Activated naive CD4-positive, alpha-beta T cell treated with anti-CD3 and anti-CD28 coated beads, Interleukin-2, amount 10 ng/mL, durations not matched to agents 7 days and 5 days (primary cell): ENCODE measurements around the gene TXNL1.

Experiments used
- CTCF ChIA-PET: fragments of 350-600 bp; sonication (Branson Sonifier 250); formaldehyde crosslinking; loops from one replicate; lab custom pipeline; 2021; ENCODE audit warnings: antibody characterized with exemption; lab: Charles Lee
- DNase-seq: peaks from one replicate; pipeline ENCODE4 v3.0.0-alpha.2; 2020
- H3K27ac Mint-ChIP-seq: one replicate; pipeline ENCODE4 v1.8.0; 2021; ENCODE audit warnings: mild to moderate bottlenecking, moderate library complexity, mixed read lengths
- H3K27me3 Mint-ChIP-seq: one replicate; pipeline ENCODE4 v1.8.0; 2021; ENCODE audit warnings: mild to moderate bottlenecking, mixed read lengths
- H3K36me3 Mint-ChIP-seq: one replicate; pipeline ENCODE4 v1.8.0; 2021; ENCODE audit warnings: mixed read lengths
- H3K4me1 Mint-ChIP-seq: one replicate; pipeline ENCODE4 v1.8.0; 2021; ENCODE audit warnings: mixed read lengths
- H3K4me3 Mint-ChIP-seq: one replicate; pipeline ENCODE4 v1.8.0; 2021; ENCODE audit warnings: mild to moderate bottlenecking, moderate library complexity, mixed read lengths
- H3K9me3 Mint-ChIP-seq: one replicate; pipeline ENCODE4 v1.8.0; 2021; ENCODE audit warnings: mixed read lengths

The TXNL1 gene

DNA sequence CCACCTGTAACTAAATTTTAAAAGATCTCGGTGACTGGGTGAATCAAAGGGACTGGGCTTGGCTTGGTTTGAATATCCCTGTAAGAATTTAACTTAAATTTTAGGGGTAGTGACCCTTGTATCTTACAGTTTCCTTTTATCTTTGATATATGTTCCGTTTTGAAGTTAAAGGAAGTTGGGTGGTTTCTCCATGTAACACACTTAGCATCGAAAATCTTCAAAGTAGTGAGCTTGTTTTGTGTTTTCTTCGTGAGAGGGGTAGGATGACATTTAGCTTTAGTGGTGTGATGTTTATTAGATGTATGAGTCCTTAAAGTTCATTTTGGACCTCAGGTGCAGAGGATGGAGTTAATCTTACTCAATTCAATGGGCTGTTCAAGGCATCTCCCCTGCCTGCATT lies 14.4 kb upstream of the TXNL1 start:
- no peak for DNase-seq
- H3K27ac Mint-ChIP-seq = peak overlapping the region; percentile 90
- H3K4me3 Mint-ChIP-seq = peak overlapping the region; percentile 70
- no peaks in the 10 kb centered on the region for H3K9me3 Mint-ChIP-seq
- peaks cover 12% of the 10 kb centered on the region for H3K36me3 Mint-ChIP-seq
- H3K4me1 Mint-ChIP-seq = peaks cover 54% of the 10 kb centered on the region
- no peaks in the 10 kb centered on the region for H3K27me3 Mint-ChIP-seq
- CTCF ChIA-PET = interaction anchor here (1.5 kb wide), 1 partner anchor 15 kb away, joined by 4 read pairs; the partner anchor contains the start of gene TXNL1

DNA sequence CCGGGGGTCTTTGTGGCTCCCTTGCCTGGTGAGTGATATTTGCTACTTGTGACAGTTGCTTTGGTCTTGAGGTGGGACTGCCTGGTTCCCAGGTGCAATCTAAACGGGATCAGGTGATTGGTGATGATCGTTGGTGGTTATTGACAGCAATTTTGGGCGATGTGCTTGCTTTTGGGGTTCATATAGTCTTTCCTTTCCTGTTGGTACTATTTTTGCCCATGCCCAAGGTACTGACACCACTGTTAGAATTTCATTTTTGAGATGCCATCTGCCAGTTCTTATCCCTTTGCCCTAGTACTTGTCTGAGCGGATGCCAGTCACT lies 13.3 kb upstream of the TXNL1 start:
- Mint-ChIP-seq H3K9me3 (no peaks in the 10 kb centered on the region), H3K27me3 (no peaks in the 10 kb centered on the region), H3K4me3 (peak overlapping the region; percentile 80), H3K36me3 (peaks cover 14% of the 10 kb centered on the region), H3K4me1 (peaks cover 62% of the 10 kb centered on the region), H3K27ac (peak overlapping the region; percentile 90)
- no peak for DNase-seq
- CTCF ChIA-PET = interaction anchor here (0.6 to 1.5 kb wide), 2 partner anchors 14 to 64 kb away, joined by 3 to 4 read pairs; partner anchors contain the start of gene TXNL1

DNA sequence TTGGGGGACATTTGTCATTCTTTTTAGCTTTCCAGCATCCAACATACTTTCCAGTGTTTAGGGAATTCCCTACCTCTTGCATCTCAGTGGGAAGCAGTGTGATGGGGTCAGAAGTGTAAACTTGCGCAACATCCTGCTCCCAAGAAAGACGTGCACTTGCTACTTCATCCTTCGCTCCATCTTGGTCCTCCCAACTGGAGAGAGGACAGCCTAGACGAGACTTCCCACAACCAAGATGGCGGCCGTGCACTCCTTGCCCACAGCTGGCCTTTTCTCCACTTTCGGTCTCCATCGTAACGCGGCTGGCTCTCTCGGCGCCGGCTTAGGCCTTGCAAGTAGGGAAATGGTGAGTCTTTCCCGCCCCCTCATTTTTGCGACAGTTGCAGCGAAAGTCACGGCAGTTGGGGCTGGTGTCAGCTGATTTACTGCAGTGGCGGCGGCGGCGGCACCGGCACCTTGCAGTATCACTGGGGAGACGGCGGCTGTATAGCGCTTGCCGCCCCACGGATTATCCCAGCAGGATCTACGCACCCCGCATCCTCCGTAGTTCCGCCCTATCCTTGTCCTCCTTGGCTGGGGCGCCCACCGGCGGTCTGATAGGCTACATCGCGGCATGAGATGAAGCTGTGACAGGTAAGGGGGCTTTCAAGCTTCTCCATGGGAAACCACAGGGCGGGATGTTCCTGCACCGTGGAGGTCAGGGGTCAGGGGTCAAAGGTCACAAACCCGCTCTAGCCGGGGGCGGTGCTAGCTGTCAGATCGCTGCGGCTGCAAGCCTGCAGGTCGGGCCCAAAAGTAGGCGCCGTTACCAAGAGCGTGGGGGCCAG lies 12.8 kb upstream of the TXNL1 start, which contains the start of gene WDR7:
TSS of gene WDR7 (plus strand) at position 416 of the 827 bp plus-strand sequence. CDS start 21,157 bp downstream, outside the sequence.
- Mint-ChIP-seq H3K36me3 (peaks cover 14% of the 10 kb centered on the region), H3K27me3 (no peaks in the 10 kb centered on the region), H3K4me3 (peak within 1 kb of the TSS; percentile 80), H3K4me1 (peaks cover 63% of the 10 kb centered on the region), H3K27ac (peak within 1 kb of the TSS; percentile 90), H3K9me3 (no peaks in the 10 kb centered on the region)
- CTCF ChIA-PET = interaction anchor here (0.6 kb wide), 1 partner anchor 65 kb away, joined by 3 read pairs; no protein-coding TSS in a partner anchor
- peak; percentile 97 for DNase-seq

DNA sequence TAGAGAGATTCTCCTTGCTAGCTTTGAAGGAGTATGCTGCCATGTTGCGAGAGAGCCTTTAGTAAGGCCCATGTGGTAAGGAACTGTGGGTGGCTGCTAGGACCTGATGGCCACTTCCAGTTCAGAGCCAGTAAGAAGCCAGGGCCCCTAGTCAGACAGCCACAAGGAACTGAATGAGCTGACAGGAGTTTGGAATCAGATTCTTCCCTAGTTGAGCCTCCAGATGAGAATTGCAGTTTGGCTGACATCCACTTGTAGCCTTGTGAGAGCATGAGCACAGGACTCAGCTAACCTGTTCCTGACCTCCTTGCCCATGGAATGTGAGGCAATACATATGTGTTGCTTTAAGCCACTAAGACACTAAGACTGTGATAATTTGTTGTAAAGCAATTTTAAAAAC lies 11.6 kb upstream of the TXNL1 start:
- Mint-ChIP-seq H3K9me3 (no peaks in the 10 kb centered on the region), H3K27me3 (no peaks in the 10 kb centered on the region)

GRCh38 chr18:56647951-56648893 lies 9.8 kb upstream of the TXNL1 start:
- DNase-seq = no peak
- peaks cover 37% of the 10 kb centered on the region for H3K4me1 Mint-ChIP-seq
- no peak overlapping the region for H3K27ac Mint-ChIP-seq
- H3K9me3 Mint-ChIP-seq = no peaks in the 10 kb centered on the region
- no peaks in the 10 kb centered on the region for H3K27me3 Mint-ChIP-seq
- CTCF ChIA-PET = interaction anchor here (0.6 to 2.1 kb wide), 4 partner anchors 11 to 1655 kb away, joined by 3 to 5 read pairs (median 4); no protein-coding TSS in a partner anchor
- no peak overlapping the region for H3K4me3 Mint-ChIP-seq
- H3K36me3 Mint-ChIP-seq = peaks cover 5% of the 10 kb centered on the region

More for the DNA sequence above, 11.6 kb upstream of the TXNL1 start:
- CTCF ChIA-PET = interaction anchor here (1.1 kb wide), 1 partner anchor 8 kb away, joined by 3 read pairs; no protein-coding TSS in a partner anchor
- H3K36me3 Mint-ChIP-seq = peaks cover 9% of the 10 kb centered on the region
- no peak for DNase-seq
- no peak overlapping the region for H3K4me3 Mint-ChIP-seq
- peaks cover 54% of the 10 kb centered on the region for H3K4me1 Mint-ChIP-seq
- peak overlapping the region; percentile 90 for H3K27ac Mint-ChIP-seq

DNA sequence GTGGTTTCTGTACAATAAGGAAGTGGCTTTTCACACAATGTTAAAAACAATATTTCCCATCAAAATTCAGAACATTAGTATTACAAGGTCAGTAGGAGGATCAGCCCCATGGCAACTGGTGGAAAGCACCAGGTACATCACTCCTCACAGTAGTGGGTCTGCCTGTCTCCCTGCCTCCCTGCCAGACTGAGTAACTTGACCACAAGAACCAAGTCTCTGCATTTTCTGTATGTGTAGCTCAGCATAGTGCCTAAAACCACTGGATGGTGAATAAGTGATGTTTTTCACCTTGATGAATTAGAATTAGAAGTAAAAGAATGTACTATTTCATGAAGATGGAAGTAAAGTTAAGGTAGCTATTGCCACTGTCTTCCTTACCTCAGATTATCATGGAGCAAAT lies 8.7 kb upstream of the TXNL1 start:
- peaks cover 27% of the 10 kb centered on the region for H3K4me1 Mint-ChIP-seq
- H3K36me3 Mint-ChIP-seq = peaks cover 3% of the 10 kb centered on the region
- H3K9me3 Mint-ChIP-seq = no peaks in the 10 kb centered on the region
- no peak for DNase-seq
- H3K4me3 Mint-ChIP-seq = no peak overlapping the region
- H3K27ac Mint-ChIP-seq = no peak overlapping the region
- CTCF ChIA-PET = interaction anchor here (1.8 to 4.7 kb wide), 2 partner anchors 62 to 66 kb away, joined by 4 to 16 read pairs; no protein-coding TSS in a partner anchor
- H3K27me3 Mint-ChIP-seq = no peaks in the 10 kb centered on the region

GRCh38 chr18:56645415-56646016 lies 7.1 kb upstream of the TXNL1 start:
- Mint-ChIP-seq H3K4me1 (peaks cover 21% of the 10 kb centered on the region), H3K9me3 (no peaks in the 10 kb centered on the region), H3K36me3 (peaks cover 3% of the 10 kb centered on the region), H3K27me3 (no peaks in the 10 kb centered on the region), H3K27ac (no peak overlapping the region), H3K4me3 (no peak overlapping the region)
- CTCF ChIA-PET = interaction anchor here (0.6 to 4.7 kb wide), 3 partner anchors 63 to 162 kb away, joined by 3 to 16 read pairs (median 4); no protein-coding TSS in a partner anchor
- no peak for DNase-seq

DNA sequence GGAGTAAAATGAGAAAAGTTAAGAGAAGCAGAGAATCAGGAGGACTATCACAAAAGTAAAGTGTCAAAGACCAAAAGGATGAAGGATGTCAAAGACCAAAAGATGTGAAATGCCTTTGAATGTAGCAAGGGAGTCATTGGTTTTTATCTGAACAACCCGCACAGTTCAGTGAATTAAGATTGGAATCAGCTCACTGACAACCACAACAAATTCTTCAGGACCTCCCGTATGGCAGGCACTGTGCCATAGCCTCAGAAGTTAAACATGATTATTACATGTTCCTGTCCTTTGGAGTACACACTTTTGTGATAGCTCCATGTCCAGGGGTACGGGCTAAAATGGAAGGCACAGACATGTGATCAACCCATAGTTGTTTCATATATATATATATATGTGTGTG lies 5.0 kb upstream of the TXNL1 start:
- CTCF ChIA-PET = interaction anchor here (4.7 kb wide), 1 partner anchor 65 kb away, joined by 16 read pairs; no protein-coding TSS in a partner anchor
- Mint-ChIP-seq H3K36me3 (peaks cover 11% of the 10 kb centered on the region), H3K27ac (no peak overlapping the region), H3K4me3 (no peak overlapping the region), H3K4me1 (peaks cover 19% of the 10 kb centered on the region), H3K9me3 (no peaks in the 10 kb centered on the region), H3K27me3 (no peaks in the 10 kb centered on the region)
- no peak for DNase-seq

GRCh38 chr18:56641714-56642337 lies 3.4 kb upstream of the TXNL1 start:
- no peaks in the 10 kb centered on the region for H3K9me3 Mint-ChIP-seq
- no peak overlapping the region for H3K27ac Mint-ChIP-seq
- no peaks in the 10 kb centered on the region for H3K27me3 Mint-ChIP-seq
- peaks cover 18% of the 10 kb centered on the region for H3K4me1 Mint-ChIP-seq
- no peak for DNase-seq
- CTCF ChIA-PET = interaction anchor here (1.1 kb wide), 1 partner anchor 8 kb away, joined by 3 read pairs; no protein-coding TSS in a partner anchor
- H3K4me3 Mint-ChIP-seq = no peak overlapping the region
- peaks cover 13% of the 10 kb centered on the region for H3K36me3 Mint-ChIP-seq

- Mint-ChIP-seq H3K4me3 (peak overlapping the region; percentile 98), H3K4me1 (peaks cover 36% of the 10 kb centered on the region), H3K36me3 (peaks cover 24% of the 10 kb centered on the region), H3K27me3 (no peaks in the 10 kb centered on the region), H3K27ac (peak overlapping the region; percentile 94), H3K9me3 (no peaks in the 10 kb centered on the region)
- DNase-seq = no peak
- CTCF ChIA-PET = no interaction called here
Observed at GRCh38 chr18:56639571-56639970, 1.2 kb upstream of the TXNL1 start.

DNA sequence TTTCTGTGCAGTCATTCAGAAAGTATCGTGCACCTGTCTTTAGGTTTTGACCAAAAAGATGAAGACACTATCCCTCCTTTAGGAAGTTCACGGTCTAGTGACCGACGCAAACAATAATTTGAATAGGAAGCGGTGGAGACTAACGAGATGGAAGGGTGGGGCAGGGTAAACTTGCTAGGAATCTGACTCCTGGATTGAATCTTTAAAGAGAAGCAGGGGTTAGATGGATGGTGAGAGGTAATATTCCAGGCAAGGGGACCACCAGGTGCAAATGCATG lies 651 bp upstream of the TXNL1 start:
- H3K9me3 Mint-ChIP-seq = no peaks in the 10 kb centered on the region
- CTCF ChIA-PET = no interaction called here
- H3K4me1 Mint-ChIP-seq = peaks cover 39% of the 10 kb centered on the region
- peak overlapping the region; percentile 94 for H3K27ac Mint-ChIP-seq
- no peaks in the 10 kb centered on the region for H3K27me3 Mint-ChIP-seq
- H3K4me3 Mint-ChIP-seq = peak overlapping the region; percentile 98
- peaks cover 28% of the 10 kb centered on the region for H3K36me3 Mint-ChIP-seq
- no peak for DNase-seq

DNA sequence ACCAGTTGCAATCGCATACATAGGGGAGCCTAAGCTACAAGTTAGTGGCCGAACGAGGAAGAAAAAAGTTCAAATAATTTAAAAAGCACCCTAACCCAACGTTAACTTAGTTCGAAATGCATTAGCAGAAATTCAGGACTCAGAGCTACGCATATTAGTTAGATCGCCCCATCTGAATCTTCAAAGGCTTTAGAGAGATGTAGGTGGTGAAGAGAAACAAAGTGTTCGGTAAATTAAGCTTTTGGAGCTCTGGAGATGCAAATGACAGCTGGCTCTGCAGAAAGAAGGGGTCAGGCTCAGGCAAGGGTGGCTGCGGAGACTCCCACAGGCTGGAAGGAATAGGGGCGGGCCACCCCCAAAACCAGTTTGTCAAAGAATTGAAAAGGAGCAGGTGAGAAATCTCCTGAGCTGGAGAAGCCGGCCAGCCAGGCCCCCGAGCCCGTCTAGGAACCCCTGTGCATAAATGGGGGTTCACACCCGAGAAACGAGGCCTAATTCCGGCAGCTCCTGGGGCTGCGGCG lies 621 bp downstream of the TXNL1 start:
- Mint-ChIP-seq H3K4me3 (peak overlapping the region; percentile 98), H3K4me1 (peaks cover 41% of the 10 kb centered on the region), H3K9me3 (no peaks in the 10 kb centered on the region), H3K27me3 (no peaks in the 10 kb centered on the region), H3K36me3 (peaks cover 34% of the 10 kb centered on the region), H3K27ac (peak overlapping the region; percentile 94)
- CTCF ChIA-PET = interaction anchor here (0.6 to 1.4 kb wide), 4 partner anchors 11 to 78 kb away, joined by 3 to 4 read pairs (median 4); no protein-coding TSS in a partner anchor
- peak; percentile 44 for DNase-seq

DNA sequence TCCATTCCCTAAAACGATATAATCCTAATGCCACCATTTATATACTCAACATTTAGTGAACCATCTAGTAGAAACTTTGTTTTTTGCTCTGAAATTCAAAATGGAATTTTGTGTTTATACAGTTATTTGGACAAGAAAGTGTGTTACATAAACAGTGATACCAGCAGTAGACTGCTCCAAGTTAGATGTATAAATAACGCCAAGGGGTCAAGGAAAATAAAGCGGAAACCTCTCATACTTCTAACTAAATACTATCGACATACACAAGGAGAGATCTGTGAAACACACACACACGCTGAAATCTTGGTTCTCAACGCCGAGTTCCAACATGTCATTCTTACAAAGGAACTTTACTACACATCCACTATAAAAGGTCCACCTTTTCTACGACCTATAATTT lies 1.2 kb downstream of the TXNL1 start:
- no peak for DNase-seq
- Mint-ChIP-seq H3K27me3 (no peaks in the 10 kb centered on the region), H3K36me3 (peaks cover 35% of the 10 kb centered on the region), H3K4me3 (peak overlapping the region; percentile 98), H3K9me3 (no peaks in the 10 kb centered on the region), H3K4me1 (peaks cover 41% of the 10 kb centered on the region), H3K27ac (peak overlapping the region; percentile 94)
- CTCF ChIA-PET = interaction anchor here (0.9 to 1.4 kb wide), 2 partner anchors 12 to 15 kb away, joined by 4 read pairs; no protein-coding TSS in a partner anchor
